Astrocyte of the cerebellum (primary cell): ENCODE results near the gene UBR2.
"Not testable (repeated sequence)": the region's sequence is repeated elsewhere in the genome, so short reads cannot be mapped to it uniquely, and the experiment has no call there.

Experiments
- DNase-seq: peaks from one replicate; pipeline ENCODE4 v3.0.0-alpha.2; 2011; ENCODE audit warnings: low read depth
- H3K4me3 ChIP-seq: 2 replicates; pipeline ENCODE4 v1.5.1; 2011; ENCODE audit warnings: mild to moderate bottlenecking, low read depth, low read length, moderate library complexity
- in situ Hi-C: cut with HindIII; loops from 2 replicates; pipeline ENCODE4 v1.10.0; 2017; ENCODE audit warnings: low sequenced_read_pairs
- TF ChIP-seq, protein P1 (sequence below): IDR thresholded peaks from 2 replicates; pipeline ENCODE4 v1.5.1; 2012; ENCODE audit warnings: low read length, low read depth, moderate library complexity, mild to moderate bottlenecking; ENCODE audit errors: missing control alignments

UBR2 gene

DNA sequence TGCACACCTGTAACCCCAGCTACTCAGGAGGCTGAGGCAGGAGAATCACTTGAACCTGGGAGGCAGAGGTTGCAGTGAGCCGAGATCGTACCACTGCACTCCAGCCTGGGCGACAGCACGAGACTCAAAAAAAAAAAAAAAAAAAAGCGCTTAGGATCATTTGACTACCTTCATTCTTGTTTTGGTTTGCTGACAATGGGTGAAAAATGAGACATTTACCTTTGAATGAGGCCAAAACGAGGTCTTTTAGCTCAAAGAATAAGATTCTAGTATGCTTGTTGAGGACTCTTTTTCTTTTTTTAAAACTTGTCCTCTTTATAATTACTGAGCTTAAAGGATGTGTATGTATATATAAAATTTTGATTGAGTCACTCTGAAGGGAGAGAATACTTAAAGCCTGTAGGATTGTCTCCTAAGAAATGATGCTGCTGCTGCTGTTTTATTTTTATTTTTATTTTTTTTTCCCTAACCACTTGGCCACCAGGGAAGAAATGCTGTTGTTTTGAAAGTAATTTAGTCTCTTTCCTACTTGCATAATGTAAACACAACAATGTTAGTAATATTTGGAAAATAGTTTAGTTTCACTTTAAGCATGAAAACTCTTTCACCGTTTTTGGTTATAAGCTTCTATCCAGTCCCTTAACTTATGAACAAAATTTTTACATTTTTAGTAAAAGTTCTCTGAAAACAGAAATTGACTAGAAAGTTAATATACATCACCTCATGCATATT, 7.9 kb downstream of the UBR2 start:
- in situ Hi-C loops, result loop anchor here (25.0 kb wide), 1 partner anchor 784 kb away; the partner anchor contains the start of genes FRS3, PRICKLE4 and TOMM6
- no peak for DNase-seq
- TF ChIP-seq, protein P1, sequence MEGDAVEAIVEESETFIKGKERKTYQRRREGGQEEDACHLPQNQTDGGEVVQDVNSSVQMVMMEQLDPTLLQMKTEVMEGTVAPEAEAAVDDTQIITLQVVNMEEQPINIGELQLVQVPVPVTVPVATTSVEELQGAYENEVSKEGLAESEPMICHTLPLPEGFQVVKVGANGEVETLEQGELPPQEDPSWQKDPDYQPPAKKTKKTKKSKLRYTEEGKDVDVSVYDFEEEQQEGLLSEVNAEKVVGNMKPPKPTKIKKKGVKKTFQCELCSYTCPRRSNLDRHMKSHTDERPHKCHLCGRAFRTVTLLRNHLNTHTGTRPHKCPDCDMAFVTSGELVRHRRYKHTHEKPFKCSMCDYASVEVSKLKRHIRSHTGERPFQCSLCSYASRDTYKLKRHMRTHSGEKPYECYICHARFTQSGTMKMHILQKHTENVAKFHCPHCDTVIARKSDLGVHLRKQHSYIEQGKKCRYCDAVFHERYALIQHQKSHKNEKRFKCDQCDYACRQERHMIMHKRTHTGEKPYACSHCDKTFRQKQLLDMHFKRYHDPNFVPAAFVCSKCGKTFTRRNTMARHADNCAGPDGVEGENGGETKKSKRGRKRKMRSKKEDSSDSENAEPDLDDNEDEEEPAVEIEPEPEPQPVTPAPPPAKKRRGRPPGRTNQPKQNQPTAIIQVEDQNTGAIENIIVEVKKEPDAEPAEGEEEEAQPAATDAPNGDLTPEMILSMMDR, result no peak
- H3K4me3 ChIP-seq, result no peak overlapping the region

DNA sequence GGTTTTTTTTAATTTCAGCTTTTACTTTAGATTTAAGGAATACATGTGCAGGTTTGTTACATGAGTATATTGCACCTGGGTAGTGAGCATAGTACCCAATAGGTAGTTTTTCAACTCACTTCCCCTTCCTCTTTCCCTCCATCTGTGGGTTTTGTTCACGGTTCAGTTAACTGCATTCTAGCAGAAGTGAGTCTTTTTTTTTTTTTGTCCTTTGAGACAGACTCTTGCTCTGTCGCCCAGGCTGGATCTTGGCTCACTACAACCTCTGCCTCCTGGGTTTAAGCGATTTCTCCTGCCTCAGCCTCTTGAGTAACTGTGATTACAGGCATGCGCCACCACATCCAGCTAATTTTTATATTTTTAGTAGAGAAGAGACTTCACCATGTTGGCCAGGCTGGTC, 8.7 kb downstream of the UBR2 start:
- no peak for DNase-seq
- H3K4me3 ChIP-seq, result no peak overlapping the region
- in situ Hi-C loops, result loop anchor here (25.0 kb wide), 1 partner anchor 785 kb away; the partner anchor contains the start of genes FRS3, PRICKLE4 and TOMM6
- TF ChIP-seq, protein P1, result no peak

DNA sequence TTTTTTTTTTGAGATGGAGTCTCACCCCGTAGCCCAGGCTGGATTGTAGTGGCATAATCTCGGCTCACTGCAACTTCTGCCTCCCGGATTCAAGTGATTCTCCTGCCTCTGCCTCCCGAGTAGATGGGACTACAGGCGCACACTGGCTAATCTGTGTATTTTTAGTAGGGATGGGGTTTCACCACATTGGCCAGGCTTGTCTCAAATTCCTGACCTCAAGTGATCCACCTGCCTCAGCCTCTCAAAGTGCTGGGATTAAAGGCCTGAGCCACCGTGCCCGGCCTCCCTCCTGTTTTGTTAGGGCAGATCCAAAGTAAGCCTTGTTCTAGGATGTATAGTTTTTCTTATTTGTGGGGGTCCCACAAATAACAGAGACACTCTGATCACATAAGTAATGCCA, 12.7 kb downstream of the UBR2 start:
- H3K4me3 ChIP-seq, in situ Hi-C loops, DNase-seq: not testable (repeated sequence)

DNA sequence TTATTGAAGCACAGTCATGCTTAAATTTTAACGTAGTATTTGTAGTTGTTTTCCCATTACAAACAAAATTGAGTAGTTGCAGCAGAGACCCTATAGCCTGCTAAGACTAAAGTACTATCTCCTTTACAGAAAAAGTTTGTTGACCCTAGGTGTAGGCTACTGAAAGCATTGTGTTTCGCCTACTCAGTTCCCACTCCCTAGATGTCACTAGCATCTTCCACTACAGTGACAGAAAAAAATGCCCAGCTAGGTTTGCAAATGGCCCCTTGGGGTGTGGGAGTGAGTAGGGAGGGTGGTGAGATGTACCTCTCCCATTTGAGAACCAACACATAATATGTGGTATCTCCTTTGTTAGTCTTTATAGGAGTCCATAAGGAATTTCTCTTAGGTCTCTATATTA, 34.5 kb downstream of the UBR2 start:
- TF ChIP-seq, protein P1, result no peak
- DNase-seq, result no peak
- no peak overlapping the region for H3K4me3 ChIP-seq
- in situ Hi-C loops, result no loop called here

DNA sequence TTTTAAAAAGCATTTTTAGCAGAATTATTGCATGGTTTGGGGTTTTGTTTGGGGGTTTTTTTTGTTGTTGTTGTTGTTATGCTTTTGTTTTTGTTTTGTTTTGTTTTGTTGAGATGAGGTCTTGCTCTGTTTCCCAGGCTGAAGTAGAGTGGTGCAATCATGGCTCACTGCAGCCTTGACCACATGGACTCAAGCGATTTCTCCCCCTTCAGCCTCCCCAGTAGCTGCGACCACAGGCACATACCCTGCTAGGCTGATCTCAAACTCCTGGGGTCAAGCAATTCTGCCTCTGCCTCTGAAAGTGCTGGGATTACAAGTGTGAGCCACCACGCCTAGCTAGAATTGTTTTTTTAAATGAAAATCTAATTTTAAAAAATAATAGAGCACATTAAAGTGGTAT, 35.7 kb downstream of the UBR2 start:
- TF ChIP-seq, protein P1, result no peak
- no peak overlapping the region for H3K4me3 ChIP-seq
- in situ Hi-C loops, result no loop called here
- DNase-seq, result no peak

DNA sequence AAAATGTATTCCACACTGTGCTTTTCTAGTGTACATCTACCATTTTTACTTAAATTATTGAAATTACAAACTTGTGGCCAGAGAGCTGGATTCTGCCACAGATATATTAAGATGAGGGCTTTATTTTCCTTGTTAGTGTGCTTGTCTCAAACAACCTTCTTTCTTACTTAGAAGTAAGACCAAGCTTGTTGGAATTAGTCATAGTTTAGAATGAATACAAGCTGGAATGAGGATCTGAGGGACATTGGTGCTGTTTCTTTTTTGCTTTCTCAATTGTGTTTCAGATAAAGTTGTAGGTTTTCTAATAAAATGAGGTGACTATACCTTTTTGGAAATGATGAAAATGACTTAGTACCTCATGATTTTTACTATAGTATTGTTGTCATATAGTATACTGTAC, 40.3 kb downstream of the UBR2 start:
- in situ Hi-C loops, result no loop called here
- TF ChIP-seq, protein P1, result no peak

DNA sequence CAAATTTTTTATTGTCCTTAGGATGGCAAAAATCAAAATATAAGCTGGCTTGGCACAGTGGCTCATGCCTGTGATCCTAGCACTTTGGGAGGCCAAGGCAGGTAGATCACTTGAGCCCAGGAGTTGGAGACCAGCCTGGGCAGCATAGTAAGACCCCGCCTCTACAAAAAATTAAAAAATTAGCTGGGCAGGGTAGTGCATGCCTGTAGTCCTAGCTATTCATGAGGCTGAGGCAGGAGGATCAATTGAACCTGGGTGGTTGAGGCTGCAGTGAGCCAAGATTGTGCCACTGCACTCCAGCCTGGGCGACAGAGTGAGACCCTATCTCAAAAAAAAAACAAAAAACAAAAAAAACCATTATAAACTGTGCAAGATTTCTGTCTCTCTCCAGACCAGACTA, 40.9 kb downstream of the UBR2 start:
- H3K4me3 ChIP-seq, in situ Hi-C loops, DNase-seq: not testable (repeated sequence)

More for the DNA sequence above, 40.3 kb downstream of the UBR2 start:
- H3K4me3 ChIP-seq, result no peak overlapping the region
- DNase-seq, result no peak
